GM12873 (cell line): Measurements from ENCODE around the gene PHYKPL.
A peak's percentile ranks its signal among the peaks of the same experiment; 100 is the strongest.

ENCODE experiments used
- TF ChIP-seq, protein P1 (sequence below): IDR thresholded peaks from 2 replicates; pipeline ENCODE4 v1.5.1; 2012; ENCODE audit warnings: low read depth, mild to moderate bottlenecking, moderate library complexity, low read length, control low read depth; ENCODE audit not compliant: insufficient read depth; ENCODE audit errors: missing control alignments

The PHYKPL gene

DNA sequence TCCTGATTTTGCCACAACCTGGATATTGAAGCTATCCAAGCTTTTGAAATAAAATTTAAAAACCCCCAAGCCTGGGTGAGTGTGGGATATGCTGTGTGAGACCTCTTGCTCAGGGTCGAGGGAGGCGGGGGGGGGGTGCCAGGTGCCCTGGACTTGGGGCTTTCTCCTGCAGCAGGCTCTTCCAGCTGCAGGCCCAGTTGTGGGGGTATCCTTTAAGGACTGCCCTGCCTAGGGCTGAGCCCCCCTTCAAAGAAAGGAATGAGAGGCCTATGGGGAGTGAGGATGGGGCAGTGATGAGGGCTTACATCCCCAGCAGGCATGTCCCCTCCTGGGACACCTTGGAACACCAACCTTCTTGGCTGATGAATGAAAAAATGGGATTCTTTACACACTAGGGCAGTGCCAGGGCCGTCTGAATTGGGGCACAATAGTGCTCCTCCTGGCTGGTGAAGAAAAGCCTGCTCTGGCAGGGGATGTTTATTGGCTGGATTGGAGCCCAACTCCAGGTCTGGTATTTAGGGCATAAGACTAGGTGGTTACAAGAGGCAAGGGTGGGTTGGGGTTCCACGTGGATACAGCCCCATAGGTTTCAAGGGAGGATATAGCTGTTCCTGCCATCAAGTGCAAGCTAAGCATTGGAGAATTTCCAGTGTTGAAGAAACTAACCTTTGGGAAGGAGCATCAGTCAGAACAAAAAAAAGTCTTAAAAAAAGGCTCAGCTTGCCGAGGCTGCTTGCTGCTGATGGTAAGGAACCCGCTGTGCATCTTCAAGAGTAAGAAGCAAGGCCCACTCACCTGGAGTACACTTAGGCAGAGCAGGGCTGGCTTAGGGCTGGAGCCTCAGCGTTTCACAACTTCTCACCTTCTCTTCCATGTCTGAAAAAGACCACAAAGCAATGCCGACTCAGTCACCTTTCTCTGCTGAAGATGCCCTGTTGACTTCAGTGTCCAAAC is 21.2 kb downstream of the PHYKPL start:
- TF ChIP-seq, protein P1, sequence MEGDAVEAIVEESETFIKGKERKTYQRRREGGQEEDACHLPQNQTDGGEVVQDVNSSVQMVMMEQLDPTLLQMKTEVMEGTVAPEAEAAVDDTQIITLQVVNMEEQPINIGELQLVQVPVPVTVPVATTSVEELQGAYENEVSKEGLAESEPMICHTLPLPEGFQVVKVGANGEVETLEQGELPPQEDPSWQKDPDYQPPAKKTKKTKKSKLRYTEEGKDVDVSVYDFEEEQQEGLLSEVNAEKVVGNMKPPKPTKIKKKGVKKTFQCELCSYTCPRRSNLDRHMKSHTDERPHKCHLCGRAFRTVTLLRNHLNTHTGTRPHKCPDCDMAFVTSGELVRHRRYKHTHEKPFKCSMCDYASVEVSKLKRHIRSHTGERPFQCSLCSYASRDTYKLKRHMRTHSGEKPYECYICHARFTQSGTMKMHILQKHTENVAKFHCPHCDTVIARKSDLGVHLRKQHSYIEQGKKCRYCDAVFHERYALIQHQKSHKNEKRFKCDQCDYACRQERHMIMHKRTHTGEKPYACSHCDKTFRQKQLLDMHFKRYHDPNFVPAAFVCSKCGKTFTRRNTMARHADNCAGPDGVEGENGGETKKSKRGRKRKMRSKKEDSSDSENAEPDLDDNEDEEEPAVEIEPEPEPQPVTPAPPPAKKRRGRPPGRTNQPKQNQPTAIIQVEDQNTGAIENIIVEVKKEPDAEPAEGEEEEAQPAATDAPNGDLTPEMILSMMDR = no peak

DNA sequence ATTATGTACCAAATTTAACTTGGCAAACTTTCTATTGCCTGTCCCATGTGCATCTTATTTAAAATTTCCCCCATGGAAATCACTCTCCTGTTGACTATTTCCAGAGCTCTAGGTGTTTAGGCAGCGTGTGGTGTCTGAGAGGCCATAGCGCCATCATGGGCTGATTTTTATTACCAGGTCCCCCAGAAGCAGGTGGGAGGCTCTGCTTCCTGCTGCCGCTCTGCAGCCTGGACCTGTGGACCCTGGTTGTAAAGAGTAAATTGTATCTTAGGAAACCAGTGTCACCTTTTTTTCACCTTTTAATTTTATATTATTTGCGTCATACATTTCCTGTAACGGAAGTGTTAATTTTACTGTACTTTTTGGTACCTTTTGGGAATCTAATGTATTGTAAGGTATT is 21.9 kb downstream of the PHYKPL start:
- TF ChIP-seq, protein P1 = no peak

DNA sequence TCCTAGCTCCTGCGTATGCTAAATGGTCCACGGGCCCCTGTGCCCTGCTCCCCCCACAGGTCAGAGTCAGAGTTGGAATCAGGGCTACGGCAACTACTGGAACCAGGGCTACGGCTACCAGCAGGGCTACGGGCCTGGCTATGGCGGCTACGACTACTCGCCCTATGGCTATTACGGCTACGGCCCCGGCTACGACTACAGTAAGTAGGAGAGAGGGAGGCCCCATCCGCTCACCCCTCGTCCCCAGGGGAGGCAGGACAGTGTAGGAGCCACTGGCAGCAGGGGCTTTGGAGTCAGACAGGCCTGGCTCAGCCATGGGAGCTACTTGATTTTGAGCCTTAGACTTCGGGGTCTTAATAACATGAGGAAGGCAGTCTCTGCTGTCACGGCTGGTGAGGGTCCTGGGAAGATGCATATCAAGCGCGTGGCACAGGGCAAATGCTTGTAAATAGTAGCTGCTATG is 22.5 kb downstream of the PHYKPL start:
- TF ChIP-seq, protein P1 = no peak

DNA sequence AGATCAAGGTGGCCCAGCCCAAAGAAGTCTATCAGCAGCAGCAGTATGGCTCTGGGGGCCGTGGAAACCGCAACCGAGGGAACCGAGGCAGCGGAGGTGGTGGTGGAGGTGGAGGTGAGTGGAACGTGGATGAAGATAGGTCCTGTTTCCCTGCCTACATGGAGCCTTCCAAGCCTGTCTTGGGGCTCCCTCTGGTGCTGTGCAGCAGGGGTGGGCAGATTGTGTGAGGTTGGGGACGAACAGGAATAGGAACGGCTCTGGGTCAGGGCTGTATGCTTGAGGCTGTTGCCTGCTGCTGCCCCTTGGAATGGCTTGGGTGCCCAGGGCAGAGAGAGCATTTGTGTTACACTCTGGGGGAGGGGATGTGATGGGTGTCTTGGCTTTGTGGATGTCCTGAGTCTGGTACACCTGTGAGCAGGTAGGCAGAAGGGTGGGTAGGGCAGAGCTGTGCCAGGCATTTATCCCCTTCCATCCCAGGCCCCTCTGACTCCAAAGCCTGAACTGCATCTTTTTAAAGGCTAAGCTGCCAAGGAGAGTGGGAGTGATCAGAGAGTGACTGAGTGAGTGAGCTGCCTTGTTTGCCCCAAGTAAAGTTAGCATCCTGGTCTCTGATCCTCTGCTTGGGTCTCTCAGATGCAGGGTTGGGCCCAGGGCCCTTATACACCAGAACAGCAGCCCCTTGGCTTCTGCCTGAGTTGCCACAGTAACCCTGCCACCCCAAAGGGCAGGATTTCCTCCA is 23.1 kb downstream of the PHYKPL start:
- TF ChIP-seq, protein P1 = no peak

DNA sequence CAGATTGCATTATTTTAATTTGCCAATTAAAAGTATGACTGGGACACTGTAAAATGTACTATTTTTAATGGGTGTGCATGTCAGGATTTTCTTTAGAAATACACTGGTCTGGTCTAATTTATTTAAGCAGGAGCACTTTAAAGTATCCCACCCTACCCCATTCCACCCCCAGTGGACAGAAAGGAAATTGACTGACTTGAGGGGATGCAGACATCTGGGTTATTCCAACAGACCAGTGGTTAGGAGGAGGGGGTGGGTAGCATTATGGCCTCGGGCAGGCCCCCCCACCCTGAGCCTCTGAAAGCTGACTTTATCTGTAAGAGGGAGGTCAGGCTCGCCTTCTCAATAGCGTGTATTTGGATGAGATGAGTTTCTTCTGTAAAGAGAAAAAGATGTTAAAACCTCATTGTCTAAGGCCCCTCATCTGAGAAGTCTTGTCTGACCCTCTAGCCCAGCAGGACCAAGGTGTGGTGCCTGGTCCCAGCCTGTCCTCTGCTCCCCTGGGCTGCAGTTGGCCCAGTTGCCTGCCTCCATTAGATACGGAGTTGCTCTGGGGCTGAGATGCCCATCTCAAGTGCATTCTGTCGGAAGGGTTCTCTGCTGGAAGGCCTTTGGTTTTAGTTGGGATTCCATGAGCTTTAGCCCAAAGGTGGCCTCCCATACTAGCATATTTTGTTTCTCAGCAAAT is 23.9 kb downstream of the PHYKPL start:
- TF ChIP-seq, protein P1 = peak; percentile 27

DNA sequence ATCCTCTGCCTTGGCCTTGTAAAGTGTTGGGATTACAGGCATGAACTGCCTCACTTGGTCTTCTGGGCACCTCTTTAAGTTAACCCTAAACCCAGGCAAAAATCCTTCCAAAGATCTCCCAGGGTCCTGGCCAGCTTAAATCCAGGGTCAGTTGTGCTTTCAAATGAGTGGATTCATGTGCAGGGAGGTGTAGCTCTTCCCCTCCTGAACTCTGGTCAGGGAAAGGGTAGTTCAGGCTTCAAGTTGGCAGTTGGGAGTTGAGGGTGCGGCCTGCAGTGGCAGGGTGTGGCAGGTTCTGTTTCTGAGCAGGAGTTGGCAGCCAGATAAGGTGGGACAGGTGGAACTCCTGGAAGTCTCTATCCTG is 24.7 kb downstream of the PHYKPL start:
- TF ChIP-seq, protein P1 = no peak

DNA sequence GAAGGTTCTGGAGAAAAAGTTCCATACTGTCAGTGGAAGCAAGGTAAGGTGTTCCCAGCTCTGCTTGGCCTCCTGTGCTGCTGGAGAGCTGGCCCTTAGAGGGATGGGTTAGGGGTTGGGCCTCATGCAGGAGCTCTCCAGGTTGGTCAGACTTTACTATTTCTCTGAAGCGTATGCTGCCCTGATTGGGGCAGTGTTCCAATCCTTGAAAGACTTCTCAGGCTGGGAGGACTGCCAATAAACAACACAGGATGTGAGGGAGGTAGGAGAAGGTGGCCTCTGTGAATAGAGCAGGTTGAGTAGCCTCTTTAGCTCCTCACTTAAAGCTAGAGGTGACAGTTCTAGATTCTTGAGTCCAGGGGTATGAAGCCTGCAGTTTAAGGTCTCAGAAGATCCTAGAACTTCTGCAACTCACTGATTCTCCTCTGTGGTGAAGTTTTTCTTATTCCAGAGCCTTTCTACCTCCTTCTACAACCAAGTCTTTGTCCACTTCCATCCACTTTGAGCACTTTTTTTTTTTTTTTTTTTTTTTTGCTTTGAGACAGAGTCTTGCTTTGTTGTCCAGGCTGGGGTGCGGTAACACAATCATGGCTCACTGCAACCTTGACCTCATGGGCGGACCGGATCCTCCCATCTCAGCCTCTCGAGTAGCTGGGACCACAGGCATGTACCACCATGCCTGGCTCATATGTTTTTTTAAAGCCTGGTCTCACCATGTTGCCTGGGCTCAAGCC is 25.3 kb downstream of the PHYKPL start:
- TF ChIP-seq, protein P1 = no peak
